Calu3 (cell line): Measurements from ENCODE around the gene AQP5. TPM values are rescaled to one million over a fixed set of nuclear protein-coding genes. Genes with fewer than 3 reads are reported as not detected.

ENCODE experiments used
- BruUV-seq: library from RNA; stranded (reverse); fragments of 400-500 nt; replicated peaks from 2 replicates; lab custom pipeline; 2021; lab: Mats Ljungman, UMichigan
- CTCF ChIA-PET: fragments of 300-600 bp; sonication (Branson Sonifier 250); formaldehyde crosslinking; loops from one replicate; lab custom pipeline; 2022; ENCODE audit warnings: antibody characterized with exemption; lab: Charles Lee
- DNase-seq: peaks from one replicate; pipeline ENCODE4 v3.0.0; 2022
- H3K27ac Mint-ChIP-seq: one replicate; pipeline ENCODE4 v1.8.0; 2022; ENCODE audit warnings: mixed read lengths; ENCODE audit not compliant: unreplicated experiment
- H3K27me3 Mint-ChIP-seq: one replicate; pipeline ENCODE4 v1.8.0; 2022; ENCODE audit warnings: mixed read lengths; ENCODE audit not compliant: unreplicated experiment
- H3K36me3 Mint-ChIP-seq: one replicate; pipeline ENCODE4 v1.8.0; 2022; ENCODE audit warnings: mild to moderate bottlenecking, moderate library complexity, mixed read lengths; ENCODE audit not compliant: insufficient read depth, unreplicated experiment
- H3K4me1 Mint-ChIP-seq: one replicate; pipeline ENCODE4 v1.8.0; 2022; ENCODE audit warnings: mild to moderate bottlenecking, low read depth, mixed read lengths; ENCODE audit not compliant: unreplicated experiment
- H3K4me3 Mint-ChIP-seq: one replicate; pipeline ENCODE4 v1.8.0; 2022; ENCODE audit warnings: mild to moderate bottlenecking, low read depth, moderate library complexity, mixed read lengths; ENCODE audit not compliant: unreplicated experiment
- H3K9me3 Mint-ChIP-seq: one replicate; pipeline ENCODE4 v1.8.0; 2022; ENCODE audit warnings: low read depth, mixed read lengths; ENCODE audit not compliant: unreplicated experiment
- CTCF ChIP-seq: fragments of 200-600 bp; IDR thresholded peaks from one replicate; pipeline ENCODE4 v1.8.0; 2022; ENCODE audit warnings: antibody characterized with exemption; ENCODE audit not compliant: unreplicated experiment
- intact Hi-C: fragments of 100-400 bp; cut with micrococcal nuclease; formaldehyde crosslinking; loops from one replicate; pipeline ENCODE4 v1.10.0; 2022; ENCODE audit not compliant: unreplicated experiment
- total RNA-seq: library from RNA; stranded (reverse); gene quantifications from 2 replicates; pipeline ENCODE4 v1.2.3, GENCODE V29; 2022

The AQP5 gene
- total RNA-seq, 1 experiment from 2014 or later = 51.9 TPM

GRCh38 chr12:49961993-49962764 lies 507 bp downstream of the AQP5 start:
- CTCF ChIA-PET = interaction anchor here (0.9 to 1.7 kb wide), 7 partner anchors 10 to 119 kb away, joined by 3 to 15 read pairs (median 5); partner anchors contain the start of gene BCDIN3D
- intact Hi-C loops = no loop called here
- TSS peak; percentile 27 for BruUV-seq
- no peaks in the 10 kb centered on the region for H3K9me3 Mint-ChIP-seq
- peak overlapping the region; percentile 76 for H3K27ac Mint-ChIP-seq
- H3K27me3 Mint-ChIP-seq = peaks cover 14% of the 10 kb centered on the region
- peaks cover 28% of the 10 kb centered on the region for H3K36me3 Mint-ChIP-seq
- TF ChIP-seq CTCF = no peak
- H3K4me1 Mint-ChIP-seq = peaks cover 46% of the 10 kb centered on the region
- peak; percentile 15 for DNase-seq
- peak overlapping the region; percentile 68 for H3K4me3 Mint-ChIP-seq

GRCh38 chr12:49962861-49963765 lies 1.4 kb downstream of the AQP5 start:
- Mint-ChIP-seq H3K27me3 (peaks cover 14% of the 10 kb centered on the region), H3K27ac (peak overlapping the region; percentile 76), H3K9me3 (no peaks in the 10 kb centered on the region), H3K36me3 (peaks cover 28% of the 10 kb centered on the region), H3K4me1 (peaks cover 41% of the 10 kb centered on the region), H3K4me3 (peak overlapping the region; percentile 68)
- peak; percentile 93 for DNase-seq
- CTCF ChIA-PET = interaction anchor here (0.6 to 1.7 kb wide), 10 partner anchors 11 to 395 kb away, joined by 3 to 15 read pairs (median 4); partner anchors contain the start of genes BCDIN3D and TMBIM6
- no peak for TF ChIP-seq CTCF
- BruUV-seq = no TSS peak
- intact Hi-C loops = no loop called here

GRCh38 chr12:49963976-49964815 lies 2.5 kb downstream of the AQP5 start:
- CTCF ChIA-PET = interaction anchor here (0.6 to 1.7 kb wide), 4 partner anchors 21 to 223 kb away, joined by 3 to 6 read pairs (median 4); partner anchors contain the start of gene TMBIM6
- peaks cover 14% of the 10 kb centered on the region for H3K27me3 Mint-ChIP-seq
- H3K27ac Mint-ChIP-seq = no peak overlapping the region
- BruUV-seq = no TSS peak
- TF ChIP-seq CTCF = no peak
- H3K4me1 Mint-ChIP-seq = peaks cover 41% of the 10 kb centered on the region
- intact Hi-C loops = no loop called here
- DNase-seq = no peak
- peak overlapping the region; percentile 68 for H3K4me3 Mint-ChIP-seq
- H3K36me3 Mint-ChIP-seq = peaks cover 28% of the 10 kb centered on the region
- no peaks in the 10 kb centered on the region for H3K9me3 Mint-ChIP-seq
